GM12872 (cell line): ENCODE measurements around the gene ITIH4.
A peak's percentile ranks its signal among the peaks of the same experiment; 100 is the strongest.

Experiments
- CTCF ChIP-seq: IDR thresholded peaks from 3 replicates; pipeline ENCODE4 v1.5.1; 2011; ENCODE audit warnings: low read depth, mild to moderate bottlenecking, low read length, moderate library complexity; ENCODE audit not compliant: insufficient read depth

Gene ITIH4

GRCh38 chr3:52798978-52799476, 31.4 kb downstream of the ITIH4 start:
- peak; percentile 82 for TF ChIP-seq CTCF

DNA sequence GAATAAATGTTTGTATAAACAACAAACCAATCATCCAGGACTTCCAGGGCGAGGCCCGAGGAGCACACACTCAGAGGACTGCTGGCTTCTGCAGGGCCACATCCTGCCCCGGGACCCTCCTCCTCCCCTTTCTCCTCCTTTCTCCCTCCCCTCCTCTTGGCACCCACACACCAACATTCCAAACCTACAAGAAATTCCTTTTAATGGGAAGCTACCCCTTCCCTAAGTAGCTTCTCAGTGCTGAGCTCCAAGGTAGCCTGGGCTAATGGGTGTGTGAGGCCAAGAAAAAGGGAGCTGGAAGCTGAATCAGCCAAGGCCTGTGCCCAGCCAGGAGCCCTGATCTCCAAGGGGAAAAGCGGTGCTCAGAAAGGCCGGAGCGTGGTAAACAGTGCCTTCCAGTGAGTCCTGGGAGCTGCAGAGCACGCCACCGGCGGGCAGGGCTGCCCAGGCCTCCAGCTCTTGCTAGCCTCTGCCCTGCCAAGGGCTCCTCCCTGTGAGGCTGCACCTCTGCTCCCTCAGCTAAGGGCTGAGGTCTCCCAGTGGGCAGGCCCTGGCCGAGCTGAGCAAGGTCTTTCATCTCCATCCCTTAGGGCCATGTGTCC, 32.0 kb downstream of the ITIH4 start:
- no peak for TF ChIP-seq CTCF

DNA sequence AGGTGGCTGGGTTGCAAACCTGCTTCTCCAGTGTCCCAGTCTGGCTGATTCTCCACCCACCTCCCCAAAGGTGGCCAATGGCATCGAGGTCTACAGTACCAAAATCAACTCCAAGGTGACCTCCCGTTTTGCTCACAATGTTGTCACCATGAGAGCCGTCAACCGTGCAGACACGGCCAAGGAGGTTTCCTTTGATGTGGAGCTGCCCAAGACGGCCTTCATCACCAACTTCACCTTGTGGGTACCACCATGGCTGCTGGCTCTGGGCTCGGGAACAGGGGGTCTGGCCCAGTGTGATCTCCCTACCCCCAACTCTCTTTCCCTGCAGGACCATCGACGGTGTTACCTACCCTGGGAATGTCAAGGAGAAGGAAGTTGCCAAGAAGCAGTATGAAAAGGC, 34.1 kb downstream of the ITIH4 start:
- no peak for TF ChIP-seq CTCF

DNA sequence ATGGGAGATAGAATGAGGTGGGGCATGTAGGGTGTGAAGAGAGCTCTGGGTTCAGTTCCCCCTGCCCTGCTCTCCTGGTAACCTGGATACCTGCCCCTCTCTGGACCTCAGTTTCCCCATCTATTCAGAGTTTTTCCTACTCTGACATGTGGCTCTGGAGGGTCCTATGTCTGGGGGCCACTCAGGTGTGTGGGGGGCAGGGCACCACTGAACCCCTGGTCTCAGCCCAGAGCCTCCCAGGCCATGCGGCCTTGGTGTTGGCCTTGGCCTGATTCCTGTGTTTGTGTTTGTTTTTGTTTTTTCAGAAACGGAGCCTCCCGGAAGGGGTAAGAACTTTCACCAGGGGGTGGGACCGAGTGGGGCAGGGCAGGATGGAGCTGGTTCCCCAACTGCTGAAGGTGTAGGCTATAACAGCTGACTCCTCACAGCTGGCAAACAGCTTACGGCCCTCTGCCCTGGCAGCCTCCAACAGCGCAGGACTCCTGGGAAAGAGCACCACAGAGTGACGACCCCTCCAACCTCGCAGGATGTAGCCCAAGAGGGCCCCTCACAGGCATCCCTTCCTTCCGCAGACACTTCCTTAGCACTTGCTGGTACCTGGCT, 35.1 kb downstream of the ITIH4 start:
- TF ChIP-seq CTCF: no peak

GRCh38 chr3:52794612-52795099, 35.8 kb downstream of the ITIH4 start, which contains the start of gene ITIH3:
Gene ITIH3, plus strand, starts transcription at chr3:52794796. Its CDS starts 8 bp downstream, at chr3:52794804.
- no peak for TF ChIP-seq CTCF

DNA sequence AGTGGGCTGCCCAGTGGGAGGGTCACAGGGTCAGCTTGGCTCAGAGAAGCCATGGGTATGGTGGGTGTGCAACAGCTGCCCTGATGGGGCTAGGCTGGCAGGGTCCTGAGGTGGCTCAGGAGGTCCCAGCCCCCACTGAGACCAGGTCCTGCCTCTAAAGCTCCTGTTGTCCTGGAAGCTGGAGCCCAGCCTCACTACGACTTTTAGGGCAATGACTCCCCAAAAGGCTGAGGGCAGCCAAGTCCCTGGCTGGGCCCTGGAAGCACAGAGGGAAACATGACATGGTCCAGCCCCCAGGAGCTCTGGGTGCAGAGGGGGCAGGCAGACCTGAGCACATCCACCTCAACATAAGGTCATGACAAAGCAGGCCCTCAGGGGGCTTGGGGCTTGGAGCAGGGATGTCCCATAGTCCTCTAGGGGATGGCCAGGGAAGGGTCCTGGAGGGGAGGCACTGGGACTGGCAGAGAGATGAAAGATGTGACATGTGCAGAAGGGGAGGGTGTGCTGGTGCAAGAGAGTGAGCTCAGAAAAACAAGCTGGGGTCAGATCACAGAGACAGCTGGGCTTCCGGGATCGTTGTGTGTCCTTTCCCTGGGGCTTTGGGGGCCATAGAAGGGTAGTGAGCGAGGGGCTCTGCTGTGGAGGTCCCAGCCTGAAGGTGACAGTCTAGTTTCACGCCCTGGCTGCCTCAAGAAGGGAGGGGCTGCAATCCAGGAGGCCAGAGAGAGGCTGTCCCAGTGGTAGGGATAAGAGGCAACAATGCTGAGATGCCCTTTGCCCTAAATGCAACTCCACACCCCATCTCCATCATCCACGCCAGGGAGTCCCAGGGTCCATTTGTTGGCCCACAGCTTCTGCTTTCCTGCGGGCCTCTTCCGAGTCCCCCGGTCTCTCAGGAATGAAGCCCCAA, 36.5 kb downstream of the ITIH4 start:
- TF ChIP-seq CTCF: no peak

DNA sequence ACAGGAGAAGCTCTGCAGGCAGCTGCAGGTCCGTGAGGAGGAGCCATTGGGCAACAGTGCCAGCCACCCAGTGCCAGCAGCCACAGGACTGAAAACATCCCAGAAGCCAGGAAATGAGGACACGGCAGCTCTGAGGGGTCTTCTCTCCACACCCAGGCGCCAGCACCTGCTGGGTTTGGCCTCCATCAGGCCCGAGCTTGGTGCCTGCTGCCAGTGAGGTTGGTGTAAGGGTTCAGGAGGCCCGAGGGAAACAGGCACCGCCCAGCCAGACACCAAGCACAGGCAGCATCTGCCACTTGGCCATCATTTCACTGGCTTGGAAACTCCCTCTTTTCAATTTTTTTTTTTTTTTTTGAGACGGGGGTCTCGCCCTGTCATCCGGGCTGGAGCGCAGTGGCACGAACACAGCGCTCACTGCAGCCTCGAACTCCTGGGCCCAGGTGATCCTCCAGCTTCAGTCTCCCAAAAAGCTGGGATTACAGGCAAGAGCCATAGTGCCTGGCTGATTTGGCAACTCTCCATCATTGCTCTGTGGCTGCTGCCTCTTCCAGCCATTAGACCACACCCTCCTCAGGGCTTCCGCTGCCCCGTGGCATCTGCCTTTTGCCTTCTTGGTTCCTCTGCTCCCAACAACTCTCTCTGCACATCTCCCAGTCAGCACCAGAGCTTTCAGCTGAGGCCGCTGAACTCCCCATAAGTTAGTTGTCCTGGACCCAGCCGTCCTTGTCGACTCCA, 37.3 kb downstream of the ITIH4 start:
- no peak for TF ChIP-seq CTCF
